Measurements from ENCODE around the gene NFIB.

The NFIB gene

DNA sequence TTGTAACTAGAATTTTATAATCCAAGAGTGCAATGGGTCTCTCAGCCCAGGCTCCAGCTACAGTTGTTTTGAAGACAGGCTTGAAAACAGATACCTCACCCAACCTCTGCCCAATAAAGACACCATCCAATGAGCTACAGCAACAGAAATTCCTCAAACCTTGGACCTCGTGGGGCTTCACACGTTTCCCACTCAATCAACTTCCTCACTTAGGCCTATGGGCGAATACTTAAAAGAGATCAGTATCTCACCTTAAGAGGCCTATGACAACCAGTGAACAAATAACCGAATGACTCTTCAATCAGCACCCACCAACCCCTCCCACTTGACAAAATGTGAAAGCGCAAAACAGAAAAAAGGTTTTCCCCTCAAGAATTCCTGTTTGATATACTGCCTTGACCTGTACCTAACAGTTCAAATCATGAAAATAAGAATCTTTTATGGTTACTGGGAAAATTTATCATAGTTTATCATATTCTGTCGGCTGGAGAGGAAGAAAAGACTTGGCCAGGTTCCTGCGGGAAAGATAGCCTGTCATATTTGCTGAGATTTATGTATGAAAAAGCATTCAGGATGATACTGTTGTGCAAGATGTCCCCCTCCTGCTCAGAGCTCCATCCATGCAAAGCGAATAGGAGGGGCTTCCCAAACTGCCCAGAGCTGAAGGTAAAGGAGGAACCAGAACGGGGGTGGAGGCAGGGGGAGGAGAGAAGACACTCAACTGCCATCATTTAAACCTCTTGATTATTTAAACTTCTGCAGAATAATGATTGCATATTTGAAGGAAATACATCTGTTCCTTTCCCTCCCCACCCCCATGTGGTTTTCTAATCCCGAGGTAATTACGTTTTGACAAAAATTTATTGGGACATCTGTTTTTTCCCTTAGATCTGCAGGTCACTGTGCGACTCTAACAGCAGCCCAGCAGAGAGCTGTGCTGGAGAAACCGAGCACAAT lies 256.3 kb downstream of the NFIB start:
- DNase-seq: no peak
- in situ Hi-C loops (cut with HindIII; ENCODE audit: low pct_ligation_motif_present, low pct_unique_long_range_greater_than_20kb, low sequenced_read_pairs): no loop called here

DNA sequence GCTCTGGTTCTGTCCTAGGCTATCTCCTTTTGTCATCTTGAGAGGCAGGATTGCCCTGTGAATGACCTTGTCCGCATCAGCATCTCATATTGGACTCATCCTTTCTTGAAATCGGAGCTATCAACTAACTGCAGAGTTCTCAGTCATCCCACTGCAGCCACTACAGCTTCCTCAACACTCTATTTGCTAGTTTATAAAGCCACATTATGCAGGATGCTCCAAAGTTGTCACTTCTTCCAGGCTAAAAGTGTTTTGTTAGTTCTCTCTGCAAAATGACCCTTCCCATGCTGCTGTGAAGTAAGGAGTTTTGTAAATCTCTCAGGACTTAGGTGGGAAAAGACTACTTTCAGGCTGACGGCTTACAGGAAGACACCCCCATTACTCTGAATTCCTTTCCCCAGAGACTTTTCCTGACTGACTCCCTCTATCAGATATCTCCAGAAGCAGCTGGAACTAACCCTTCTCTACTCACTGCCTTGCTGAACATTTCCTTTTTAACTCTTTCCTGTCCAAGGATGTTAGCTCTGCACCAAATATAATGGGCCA lies 257.6 kb downstream of the NFIB start:
- in situ Hi-C loops (cut with HindIII; ENCODE audit: low pct_ligation_motif_present, low pct_unique_long_range_greater_than_20kb, low sequenced_read_pairs): no loop called here
- DNase-seq: no peak

DNA sequence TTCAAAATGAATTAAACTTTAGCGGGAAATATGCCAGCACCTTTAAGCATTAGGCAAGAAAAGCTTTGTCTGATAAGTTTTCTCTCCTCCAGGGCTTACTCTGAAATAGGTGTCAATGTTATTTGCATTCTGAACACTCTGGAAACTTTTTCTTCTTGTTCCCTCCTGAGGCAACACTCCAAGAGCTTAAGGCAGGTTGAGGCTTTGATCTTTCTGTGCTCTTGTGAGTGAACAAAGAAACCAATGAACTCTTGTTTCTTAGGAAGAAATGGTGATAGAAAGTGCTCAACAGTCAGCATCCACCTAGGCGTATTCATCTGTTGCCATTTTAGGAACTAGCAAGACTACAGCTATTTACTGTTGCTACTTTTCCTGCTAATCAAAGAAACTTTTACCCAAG lies 259.8 kb downstream of the NFIB start:
- in situ Hi-C loops (cut with HindIII; ENCODE audit: low pct_ligation_motif_present, low pct_unique_long_range_greater_than_20kb, low sequenced_read_pairs): no loop called here
- DNase-seq: no peak

DNA sequence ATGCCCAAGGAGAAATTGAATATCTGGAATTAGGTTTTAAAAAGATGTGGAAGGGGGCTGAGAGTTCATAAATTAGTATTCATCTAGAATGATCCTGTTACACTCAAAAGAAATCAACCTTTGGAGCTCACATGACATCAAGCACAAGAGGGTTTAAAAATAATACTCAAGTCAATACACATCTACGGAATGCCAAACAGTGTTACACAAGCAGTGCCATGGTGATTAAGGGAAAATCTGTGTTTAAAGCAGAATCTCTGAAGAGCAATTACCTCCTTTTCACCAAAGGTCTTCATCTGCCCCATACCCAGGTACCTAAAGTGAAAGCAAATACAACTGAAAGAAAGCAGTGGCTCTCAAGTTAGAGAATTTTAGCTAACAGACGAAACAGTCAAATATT lies 261.6 kb downstream of the NFIB start:
- in situ Hi-C loops (cut with HindIII; ENCODE audit: low pct_ligation_motif_present, low pct_unique_long_range_greater_than_20kb, low sequenced_read_pairs): no loop called here
- DNase-seq: no peak

DNA sequence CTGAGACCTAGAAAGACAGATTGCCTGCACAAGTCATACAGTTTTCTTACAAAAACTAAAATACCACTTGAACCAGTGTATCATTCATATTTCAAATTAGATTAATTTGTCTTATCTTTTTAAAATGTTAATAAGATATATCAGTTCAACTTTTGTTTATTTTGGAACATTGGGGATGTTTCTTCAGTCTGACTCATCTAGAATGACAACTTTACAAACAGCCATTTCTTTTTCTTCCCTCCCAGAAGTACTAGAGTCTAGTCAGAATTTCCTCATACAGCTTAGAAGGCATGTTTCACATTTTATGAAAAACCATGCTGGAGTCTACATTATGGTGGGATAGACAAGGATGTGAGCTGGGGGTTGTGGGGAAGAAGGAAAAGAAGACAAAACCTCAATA lies 262.5 kb downstream of the NFIB start:
- in situ Hi-C loops (cut with HindIII; ENCODE audit: low pct_ligation_motif_present, low pct_unique_long_range_greater_than_20kb, low sequenced_read_pairs): no loop called here
- DNase-seq: no peak

DNA sequence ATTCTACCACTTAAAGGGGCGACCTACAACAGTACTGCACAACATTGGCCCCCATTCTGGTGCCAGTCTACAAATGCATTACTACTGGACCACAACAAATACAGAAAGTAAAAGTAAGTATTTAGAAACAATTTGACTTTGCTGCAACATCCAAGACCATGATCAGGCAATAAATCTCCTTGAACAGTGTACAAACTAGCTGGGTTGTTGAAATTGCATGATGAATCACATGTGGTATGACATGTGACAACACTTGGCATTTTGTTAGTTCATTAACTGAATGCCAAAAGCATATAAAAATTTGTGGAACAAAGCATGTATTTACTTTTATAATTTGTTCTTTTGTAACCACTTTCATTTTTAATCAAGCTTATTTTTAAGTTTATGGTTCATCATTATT lies 270.5 kb downstream of the NFIB start:
- in situ Hi-C loops (cut with HindIII; ENCODE audit: low pct_ligation_motif_present, low pct_unique_long_range_greater_than_20kb, low sequenced_read_pairs): no loop called here
- DNase-seq: no peak

DNA sequence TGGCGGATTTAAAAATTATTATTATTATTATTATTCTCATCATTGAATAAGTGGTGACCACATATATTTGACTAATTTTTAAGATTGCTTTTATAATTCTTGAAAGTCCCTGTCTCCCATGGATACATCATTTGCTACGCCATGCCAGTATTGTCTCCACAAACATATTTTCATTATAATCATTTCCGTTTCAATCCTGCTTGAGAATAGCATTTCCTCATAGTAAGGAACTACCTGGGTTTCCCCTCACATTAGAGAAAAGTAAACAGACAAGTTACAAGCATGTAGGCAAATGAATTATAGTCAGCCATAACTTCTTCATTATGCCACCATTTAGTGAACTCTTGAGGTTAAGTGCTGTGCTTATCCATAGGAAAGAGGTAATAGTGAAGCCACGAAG lies 276.6 kb downstream of the NFIB start:
- in situ Hi-C loops (cut with HindIII; ENCODE audit: low pct_ligation_motif_present, low pct_unique_long_range_greater_than_20kb, low sequenced_read_pairs): no loop called here
- DNase-seq: no peak

DNA sequence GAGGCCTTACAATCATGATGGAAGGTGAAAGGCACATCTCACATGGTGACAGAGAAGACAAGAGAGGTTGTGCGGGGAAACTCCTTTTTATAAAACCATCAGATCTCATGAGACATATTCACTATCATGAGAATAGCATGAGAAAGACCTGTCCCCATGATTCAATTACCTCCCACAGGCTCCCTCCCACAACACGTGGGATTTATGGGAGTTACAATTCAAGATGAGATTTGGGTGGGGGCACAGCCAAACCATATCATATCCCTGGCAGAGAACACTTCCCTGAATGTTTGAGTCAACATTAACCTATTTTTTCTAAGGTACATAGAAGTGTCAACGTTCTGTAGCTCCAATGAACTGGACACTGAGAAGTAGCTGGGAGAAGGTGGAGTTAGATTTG lies 280.9 kb downstream of the NFIB start:
- DNase-seq: no peak
- in situ Hi-C loops (cut with HindIII; ENCODE audit: low pct_ligation_motif_present, low pct_unique_long_range_greater_than_20kb, low sequenced_read_pairs): no loop called here

Measured in ACHN (cell line).